D721Med (cell line): ENCODE measurements around the gene RIBC1.
"Not testable (repeated sequence)": the region's sequence is repeated elsewhere in the genome, so short reads cannot be mapped to it uniquely, and the experiment has no call there.

Source experiments
- DNase-seq: peaks from one replicate; pipeline ENCODE4 v3.0.0; 2011; ENCODE audit warnings: low spot score; ENCODE audit not compliant: insufficient read length
- FAIRE-seq: peaks from 2 replicates; lab custom pipeline; 2011; peaks lifted over from hg19 to GRCh38; lab: Jason Lieb, UNC
- TF ChIP-seq, protein P1 (sequence below): IDR thresholded peaks from 2 replicates; pipeline ENCODE4 v1.5.1; 2012; ENCODE audit warnings: mild to moderate bottlenecking, control low read depth; ENCODE audit not compliant: insufficient read depth; ENCODE audit errors: missing control alignments

RIBC1 gene

DNA sequence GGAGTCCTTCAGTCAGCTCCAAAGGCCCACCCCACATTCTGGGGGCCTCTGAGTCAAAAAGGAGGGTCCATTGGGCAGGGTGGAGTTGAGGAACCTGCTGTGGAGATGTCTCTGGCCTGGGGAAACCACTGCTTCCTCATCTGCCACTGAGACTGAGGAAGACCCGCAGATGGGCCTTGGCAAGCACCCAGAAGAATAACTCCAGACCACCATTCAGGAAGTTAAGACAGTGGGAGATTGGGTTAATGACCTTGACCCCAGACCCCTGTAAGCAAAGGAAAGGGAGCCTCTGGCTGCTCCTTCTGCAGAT lies 19.6 kb downstream of the RIBC1 start:
- no peak for DNase-seq
- no peak for FAIRE-seq
- TF ChIP-seq, protein P1, sequence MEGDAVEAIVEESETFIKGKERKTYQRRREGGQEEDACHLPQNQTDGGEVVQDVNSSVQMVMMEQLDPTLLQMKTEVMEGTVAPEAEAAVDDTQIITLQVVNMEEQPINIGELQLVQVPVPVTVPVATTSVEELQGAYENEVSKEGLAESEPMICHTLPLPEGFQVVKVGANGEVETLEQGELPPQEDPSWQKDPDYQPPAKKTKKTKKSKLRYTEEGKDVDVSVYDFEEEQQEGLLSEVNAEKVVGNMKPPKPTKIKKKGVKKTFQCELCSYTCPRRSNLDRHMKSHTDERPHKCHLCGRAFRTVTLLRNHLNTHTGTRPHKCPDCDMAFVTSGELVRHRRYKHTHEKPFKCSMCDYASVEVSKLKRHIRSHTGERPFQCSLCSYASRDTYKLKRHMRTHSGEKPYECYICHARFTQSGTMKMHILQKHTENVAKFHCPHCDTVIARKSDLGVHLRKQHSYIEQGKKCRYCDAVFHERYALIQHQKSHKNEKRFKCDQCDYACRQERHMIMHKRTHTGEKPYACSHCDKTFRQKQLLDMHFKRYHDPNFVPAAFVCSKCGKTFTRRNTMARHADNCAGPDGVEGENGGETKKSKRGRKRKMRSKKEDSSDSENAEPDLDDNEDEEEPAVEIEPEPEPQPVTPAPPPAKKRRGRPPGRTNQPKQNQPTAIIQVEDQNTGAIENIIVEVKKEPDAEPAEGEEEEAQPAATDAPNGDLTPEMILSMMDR: no peak

DNA sequence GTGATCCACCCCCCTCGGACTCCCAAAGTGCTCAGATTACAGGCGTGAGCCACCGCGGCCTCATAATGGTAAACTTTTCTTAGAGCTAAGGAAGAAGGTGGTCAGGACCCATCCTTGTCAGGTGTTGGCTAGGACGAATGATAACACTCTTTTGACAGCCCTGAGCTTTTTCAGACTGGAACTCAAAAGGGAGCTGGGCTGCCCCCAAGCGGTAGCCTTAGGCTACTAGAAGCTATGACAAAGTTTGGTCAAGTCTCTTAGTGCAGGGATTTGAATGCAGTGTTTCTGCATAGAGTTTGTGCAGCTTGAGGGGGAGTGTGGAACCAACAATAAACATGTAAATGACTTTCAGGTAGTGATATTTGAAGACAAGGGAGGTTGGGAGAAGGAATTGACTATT lies 23.3 kb downstream of the RIBC1 start:
- no peak for FAIRE-seq
- TF ChIP-seq, protein P1: peak; percentile 51
- DNase-seq: no peak

DNA sequence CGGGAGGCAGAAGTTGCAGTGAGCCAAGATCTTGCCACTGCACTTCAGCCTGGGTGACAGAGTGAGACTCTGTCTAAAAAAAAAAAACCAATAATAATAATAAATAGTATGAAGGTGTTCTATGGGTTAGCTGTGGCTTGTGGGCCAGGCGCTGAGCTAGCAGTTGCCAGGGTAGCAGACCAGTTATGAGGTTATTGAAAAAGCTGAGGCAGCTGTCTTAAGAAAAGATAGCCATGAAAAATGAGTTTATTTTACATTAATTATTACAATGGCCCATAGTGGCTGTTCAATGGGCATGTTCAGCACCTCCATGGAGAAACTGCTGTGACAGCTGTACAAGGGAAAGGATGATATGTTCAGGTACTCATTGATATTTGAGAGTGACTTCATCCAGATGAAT lies 24.8 kb downstream of the RIBC1 start:
- DNase-seq: no peak
- FAIRE-seq: no peak
- TF ChIP-seq, protein P1: no peak

DNA sequence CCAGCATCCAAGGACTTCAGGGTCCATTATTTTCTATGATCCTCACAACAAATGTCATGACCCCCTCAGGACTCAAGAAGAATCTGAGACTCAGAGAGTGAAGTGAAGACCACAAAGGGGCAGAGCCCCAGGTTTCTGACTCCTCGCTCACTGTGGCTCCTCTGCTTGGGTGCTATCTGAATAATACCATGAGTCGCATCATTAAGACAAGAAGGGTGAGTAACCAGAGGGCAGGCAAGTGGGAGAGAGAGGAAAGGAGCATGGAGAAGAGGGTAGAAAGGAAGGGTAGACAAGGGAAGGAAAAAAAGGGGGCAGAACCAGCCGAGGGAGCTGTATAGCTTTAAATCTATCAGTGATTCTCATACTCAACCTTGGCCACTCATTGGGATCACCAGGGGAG lies 27.0 kb downstream of the RIBC1 start:
- DNase-seq (no peak), FAIRE-seq (no peak)
- TF ChIP-seq, protein P1: no peak

DNA sequence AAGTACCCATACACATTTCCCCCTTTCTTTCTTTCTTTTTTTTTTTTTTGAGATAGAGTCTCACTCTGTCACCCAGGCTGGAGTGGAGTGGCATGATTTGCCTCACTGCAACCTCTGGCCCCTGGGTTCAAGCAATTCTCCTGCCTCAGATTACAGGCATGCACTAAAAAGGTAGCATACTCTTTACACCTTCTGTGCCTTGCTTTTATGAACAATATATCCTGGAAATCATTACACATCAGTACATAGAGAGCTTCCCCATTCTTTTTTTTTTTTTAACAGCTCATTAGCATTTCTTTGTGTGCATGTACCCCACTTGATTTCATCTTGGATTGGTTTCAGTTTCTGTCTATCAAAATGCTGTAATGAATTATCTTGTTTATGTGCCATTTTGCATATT lies 30.1 kb downstream of the RIBC1 start:
- DNase-seq (no peak), FAIRE-seq (no peak)
- TF ChIP-seq, protein P1: no peak

DNA sequence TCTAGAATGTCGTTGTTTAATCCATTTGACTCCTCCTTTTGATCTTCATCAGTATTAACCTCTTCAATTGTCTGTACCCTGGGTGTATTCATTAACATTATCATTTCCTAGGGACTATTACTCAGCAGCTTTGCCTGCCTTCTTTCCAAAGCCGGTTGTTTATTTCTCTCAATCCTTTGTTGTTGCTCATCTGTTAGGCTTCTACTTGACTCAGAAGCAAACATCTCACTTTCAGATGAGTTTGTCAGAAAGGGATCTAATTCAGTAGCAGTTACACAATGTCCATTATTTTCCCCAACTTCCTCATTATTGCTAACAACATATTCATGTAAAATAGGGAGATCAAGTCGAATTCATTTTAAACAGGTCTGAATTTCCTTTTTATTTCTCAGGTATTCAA lies 33.6 kb downstream of the RIBC1 start:
- DNase-seq: no peak
- TF ChIP-seq, protein P1: no peak
- no peak for FAIRE-seq

DNA sequence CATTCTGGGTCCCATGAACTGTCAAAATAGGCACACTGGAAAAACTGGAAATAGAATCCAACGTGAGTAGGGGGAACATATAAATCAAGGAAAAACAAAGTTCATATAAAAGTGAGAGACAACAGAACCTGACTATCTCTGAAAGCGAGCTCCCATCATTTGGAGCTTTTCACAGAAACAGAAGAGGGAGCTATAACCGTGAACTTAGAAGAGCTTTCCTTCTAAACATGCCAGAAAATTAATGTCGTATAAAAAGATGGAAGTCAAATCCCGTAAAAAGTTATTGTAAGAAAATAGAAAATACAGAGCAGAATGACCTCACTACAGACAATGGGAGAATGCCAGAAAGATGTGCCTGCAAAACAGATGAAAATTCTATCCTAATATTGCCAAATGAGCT lies 35.4 kb downstream of the RIBC1 start:
- FAIRE-seq (no peak), DNase-seq (no peak)
- TF ChIP-seq, protein P1: peak; percentile 17

DNA sequence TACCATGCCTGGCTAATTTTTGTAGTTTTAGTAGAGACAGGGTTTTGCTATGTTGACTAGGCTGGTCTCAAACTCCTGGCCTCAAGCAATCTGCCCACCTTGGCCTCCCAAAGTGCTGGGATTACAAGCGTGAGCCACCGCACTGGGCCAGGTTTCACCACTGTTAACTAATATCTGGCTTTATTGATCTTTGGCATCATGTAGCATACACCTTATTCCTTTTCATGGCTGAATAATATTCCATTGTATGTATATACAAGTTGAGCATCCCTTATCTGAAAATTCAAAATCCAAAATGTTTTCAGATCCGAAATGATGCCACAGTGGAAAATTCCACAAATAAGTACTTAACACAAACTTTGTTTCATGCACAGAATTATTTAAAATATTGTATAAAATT lies 46.0 kb downstream of the RIBC1 start:
- not testable (repeated sequence) for FAIRE-seq, DNase-seq
